Keratinocyte (primary cell): ENCODE results near the gene PRSS35. TPM values are rescaled to one million over a fixed set of nuclear protein-coding genes. Genes with fewer than 3 reads are reported as not detected.

Experiments used
- DNase-seq: peaks from one replicate; pipeline ENCODE4 v3.0.0-alpha.2; 2011; ENCODE audit warnings: low read depth, missing footprints, low spot score
- FAIRE-seq: peaks from 2 replicates; lab custom pipeline; 2011; peaks lifted over from hg19 to GRCh38; lab: Jason Lieb, UNC
- H2AFZ ChIP-seq: 2 replicates; pipeline ENCODE4 v1.6.0; 2012; ENCODE audit warnings: low read length, control low read depth, inconsistent platforms; ENCODE audit not compliant: control insufficient read depth
- H3K27ac ChIP-seq: 2 replicates; pipeline ENCODE4 v1.5.1; 2011; ENCODE audit warnings: low read length; ENCODE audit not compliant: control insufficient read depth, insufficient read depth
- H3K27me3 ChIP-seq: 3 replicates; pipeline ENCODE4 v1.6.0; 2011; ENCODE audit warnings: low read length; ENCODE audit not compliant: control insufficient read depth, insufficient read depth; ENCODE audit errors: extremely low read depth
- H3K36me3 ChIP-seq, 2 experiments: 2 replicates in 1 of 2; 3 replicates in 1 of 2; pipeline ENCODE4 v1.5.1; 2011; ENCODE audit warnings: low read length in 2 of 2, mild to moderate bottlenecking in 1 of 2; ENCODE audit not compliant: control insufficient read depth in 2 of 2, insufficient read depth in 2 of 2; ENCODE audit errors: extremely low read depth in 1 of 2
- H3K4me1 ChIP-seq: 3 replicates; pipeline ENCODE4 v1.5.1; 2011; ENCODE audit warnings: low read length; ENCODE audit not compliant: control insufficient read depth, insufficient read depth; ENCODE audit errors: extremely low read depth
- H3K4me2 ChIP-seq: 3 replicates; pipeline ENCODE4 v1.6.0; 2011; ENCODE audit warnings: low read depth, low read length; ENCODE audit not compliant: control insufficient read depth, insufficient read depth; ENCODE audit errors: extremely low read depth
- H3K4me3 ChIP-seq, 3 experiments: fragments of 200-600 bp in 1 of 3; sonication (generic) in 1 of 3; 2 replicates in 2 of 3; 3 replicates in 1 of 3; pipeline ENCODE4 v1.5.1; 2011 to 2016; ENCODE audit warnings: low read length in 3 of 3, mild to moderate bottlenecking in 3 of 3, control low read depth in 2 of 3, inconsistent platforms in 1 of 3, low read depth in 1 of 3, mixed read lengths in 1 of 3, mixed run types in 1 of 3, moderate library complexity in 1 of 3; ENCODE audit not compliant: control insufficient read depth in 2 of 3, insufficient read depth in 2 of 3; ENCODE audit errors: extremely low read depth in 1 of 3
- H3K79me2 ChIP-seq: 2 replicates; pipeline ENCODE4 v1.6.0; 2012; ENCODE audit warnings: low read length; ENCODE audit not compliant: control insufficient read depth, insufficient read depth
- H3K9ac ChIP-seq: 3 replicates; pipeline ENCODE4 v1.6.0; 2011; ENCODE audit warnings: low read length; ENCODE audit not compliant: control insufficient read depth, insufficient read depth; ENCODE audit errors: extremely low read depth
- H3K9me1 ChIP-seq: 3 replicates; pipeline ENCODE4 v1.6.0; 2011; ENCODE audit warnings: low read length; ENCODE audit not compliant: control insufficient read depth, insufficient read depth; ENCODE audit errors: extremely low read depth
- H3K9me3 ChIP-seq: 2 replicates; pipeline ENCODE4 v1.5.1; 2012; ENCODE audit warnings: low read depth, low read length; ENCODE audit not compliant: control insufficient read depth
- H4K20me1 ChIP-seq: 3 replicates; pipeline ENCODE4 v1.6.0; 2011; ENCODE audit warnings: low read length; ENCODE audit not compliant: control insufficient read depth, insufficient read depth; ENCODE audit errors: extremely low read depth
- EZH2 ChIP-seq: IDR thresholded peaks from one replicate; pipeline ENCODE4 v1.6.1; 2012; ENCODE audit warnings: inconsistent platforms, mild to moderate bottlenecking, low read length, moderate library complexity
- dilution Hi-C: fragments of 300-500 bp; cut with MboI; formaldehyde crosslinking; loops from one replicate; pipeline ENCODE4 v1.7.0; 2020; ENCODE audit warnings: low sequenced_read_pairs; ENCODE audit not compliant: extremely low pct_ligation_motif_present
- polyA plus RNA-seq, 5 experiments: library from polyadenylated mRNA; depleted of rRNA in 3 of 5; stranded (reverse) in 3 of 5; stranded (forward) in 1 of 5; unstranded in 1 of 5; fragments of >200 nt; gene quantifications; 1 replicate in 1 of 5; 2 replicates in 3 of 5; 3 replicates in 1 of 5; pipeline versions ENCODE4 v1.2.1 to v1.2.3, GENCODE V29; 2011 to 2012; ENCODE audit warnings: missing spikeins in 2 of 5, low read depth in 1 of 5, low replicate concordance in 1 of 5
- TF ChIP-seq, protein P1 (sequence below), 3 experiments: IDR thresholded peaks in 1 of 3; conservative IDR thresholded peaks in 1 of 3; optimal IDR thresholded peaks in 1 of 3; 2 replicates in 2 of 3; 3 replicates in 1 of 3; pipeline versions ENCODE3 to v1.5.1; 2011; ENCODE audit warnings: low read length in 3 of 3, mild to moderate bottlenecking in 3 of 3, moderate library complexity in 2 of 3, control low read depth in 1 of 3, inconsistent platforms in 1 of 3; ENCODE audit not compliant: insufficient read depth in 2 of 3; ENCODE audit errors: extremely low read depth in 1 of 3

PRSS35 gene
- polyA plus RNA-seq, 1 donor (not counting 4 experiments of a cell fraction or from before 2014, with no cell fraction given): 0.04 TPM

- Histone ChIP-seq H3K36me3 (no peaks in the 10 kb centered on the region), H3K9ac (no peak overlapping the region), H4K20me1 (no peaks in the 10 kb centered on the region), H2AFZ (no peak overlapping the region), H3K27ac (no peak overlapping the region), H3K4me2 (no peak overlapping the region), H3K4me1 (no peaks in the 10 kb centered on the region), H3K27me3 (no peaks in the 10 kb centered on the region), H3K9me1 (no peaks in the 10 kb centered on the region), H3K79me2 (no peaks in the 10 kb centered on the region), H3K9me3 (no peaks in the 10 kb centered on the region), H3K4me3 (no peak overlapping the region)
- dilution Hi-C loops: no loop called here
- no peak for DNase-seq
- FAIRE-seq: no peak
- TF ChIP-seq, protein P1, sequence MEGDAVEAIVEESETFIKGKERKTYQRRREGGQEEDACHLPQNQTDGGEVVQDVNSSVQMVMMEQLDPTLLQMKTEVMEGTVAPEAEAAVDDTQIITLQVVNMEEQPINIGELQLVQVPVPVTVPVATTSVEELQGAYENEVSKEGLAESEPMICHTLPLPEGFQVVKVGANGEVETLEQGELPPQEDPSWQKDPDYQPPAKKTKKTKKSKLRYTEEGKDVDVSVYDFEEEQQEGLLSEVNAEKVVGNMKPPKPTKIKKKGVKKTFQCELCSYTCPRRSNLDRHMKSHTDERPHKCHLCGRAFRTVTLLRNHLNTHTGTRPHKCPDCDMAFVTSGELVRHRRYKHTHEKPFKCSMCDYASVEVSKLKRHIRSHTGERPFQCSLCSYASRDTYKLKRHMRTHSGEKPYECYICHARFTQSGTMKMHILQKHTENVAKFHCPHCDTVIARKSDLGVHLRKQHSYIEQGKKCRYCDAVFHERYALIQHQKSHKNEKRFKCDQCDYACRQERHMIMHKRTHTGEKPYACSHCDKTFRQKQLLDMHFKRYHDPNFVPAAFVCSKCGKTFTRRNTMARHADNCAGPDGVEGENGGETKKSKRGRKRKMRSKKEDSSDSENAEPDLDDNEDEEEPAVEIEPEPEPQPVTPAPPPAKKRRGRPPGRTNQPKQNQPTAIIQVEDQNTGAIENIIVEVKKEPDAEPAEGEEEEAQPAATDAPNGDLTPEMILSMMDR (optimal IDR thresholded peaks at IDR 0.05 in 1 of 3, IDR thresholded peaks at IDR 0.05 in 1 of 3, conservative IDR thresholded peaks at IDR 0.05 in 1 of 3; ENCODE audit: extremely low read depth in 1 of 3, insufficient read depth in 2 of 3, low read length in 3 of 3): no peak
- no peak for TF ChIP-seq EZH2
Measured at GRCh38 chr6:83488448-83488847, 23.9 kb upstream of the PRSS35 start.

GRCh38 chr6:83488861-83489260 is 23.5 kb upstream of the PRSS35 start:
- no peak overlapping the region for H2AFZ ChIP-seq
- H3K27ac ChIP-seq: no peak overlapping the region
- no peaks in the 10 kb centered on the region for H4K20me1 ChIP-seq
- DNase-seq (no peak), FAIRE-seq (no peak)
- H3K9ac ChIP-seq: no peak overlapping the region
- H3K4me2 ChIP-seq: no peak overlapping the region
- H3K79me2 ChIP-seq: no peaks in the 10 kb centered on the region
- dilution Hi-C loops: no loop called here
- no peak for TF ChIP-seq EZH2
- TF ChIP-seq, protein P1 (optimal IDR thresholded peaks at IDR 0.05 in 1 of 3, IDR thresholded peaks at IDR 0.05 in 1 of 3, conservative IDR thresholded peaks at IDR 0.05 in 1 of 3; ENCODE audit: extremely low read depth in 1 of 3, insufficient read depth in 2 of 3, low read length in 3 of 3): no peak
- no peaks in the 10 kb centered on the region for H3K27me3 ChIP-seq
- H3K9me3 ChIP-seq: no peaks in the 10 kb centered on the region
- no peaks in the 10 kb centered on the region for H3K36me3 ChIP-seq
- no peaks in the 10 kb centered on the region for H3K9me1 ChIP-seq
- no peaks in the 10 kb centered on the region for H3K4me1 ChIP-seq
- no peak overlapping the region for H3K4me3 ChIP-seq
